GM12878 (cell line): ENCODE measurements around the gene CPNE4. TPM values are rescaled to one million over a fixed set of nuclear protein-coding genes. Genes with fewer than 3 reads are reported as not detected.

Source experiments
- ATAC-seq: fragments of 200-7000 bp; cut with Tn5 transposase; 3 replicates; pipeline ENCODE4 v1.9.1; 2020; ENCODE audit warnings: mild to moderate bottlenecking, moderate library complexity
- BruUV-seq: library from RNA; stranded (reverse); fragments of 400-500 nt; replicated peaks from 2 replicates; lab custom pipeline; 2021; lab: Mats Ljungman, UMichigan
- CTCF ChIA-PET: fragments of 300-600 bp; sonication (Branson Sonifier 250); formaldehyde crosslinking; extraction: SDS; loops from one replicate; lab custom pipeline; 2021; ENCODE audit warnings: inconsistent platforms; lab: Yijun Ruan, JAX
- POLR2A ChIA-PET: fragments of 350-600 bp; formaldehyde crosslinking; extraction: SDS; loops from one replicate; lab custom pipeline; 2021; ENCODE audit warnings: inconsistent platforms; lab: Charles Lee
- RAD21 ChIA-PET: fragments of 300-600 bp; sonication (Branson Sonifier 250); formaldehyde crosslinking; loops from one replicate; lab custom pipeline; 2023; ENCODE audit warnings: antibody characterized with exemption; ENCODE audit not compliant: unreplicated experiment; lab: Charles Lee
- SMC1A ChIA-PET: fragments of 300-600 bp; sonication (Branson Sonifier 250); formaldehyde crosslinking; loops from one replicate; lab custom pipeline; 2023; ENCODE audit not compliant: unreplicated experiment, uncharacterized antibody; lab: Charles Lee
- DNase-seq: peaks from one replicate; pipeline ENCODE4 v3.0.0-alpha.2; 2011; ENCODE audit warnings: low read depth, low spot score
- FAIRE-seq: peaks from 3 replicates; lab custom pipeline; 2011; peaks lifted over from hg19 to GRCh38; lab: Jason Lieb, UNC
- H2AFZ ChIP-seq: 2 replicates; pipeline ENCODE4 v1.6.0; 2011; ENCODE audit warnings: low read depth, low read length, control low read depth; ENCODE audit not compliant: control insufficient read depth
- H3K27ac ChIP-seq: 2 replicates; pipeline ENCODE4 v1.5.1; 2011; ENCODE audit warnings: control low read depth; ENCODE audit not compliant: control insufficient read depth, insufficient read depth
- H3K27me3 ChIP-seq, 2 experiments: replicated peaks in 1 of 2; 2 replicates each; pipeline versions ENCODE4 v1.6.0 to v1.6.1; 2011; ENCODE audit warnings: low read length in 1 of 2; ENCODE audit not compliant: control insufficient read depth in 2 of 2, insufficient read depth in 2 of 2
- H3K36me3 ChIP-seq, 2 experiments: 2 replicates each; pipeline ENCODE4 v1.5.1; 2011; ENCODE audit warnings: low read length in 1 of 2; ENCODE audit not compliant: control insufficient read depth in 2 of 2, insufficient read depth in 2 of 2
- H3K4me1 ChIP-seq: 2 replicates; pipeline ENCODE4 v1.6.1; 2011; ENCODE audit warnings: mild to moderate bottlenecking, low read length, moderate library complexity, mixed read lengths; ENCODE audit not compliant: control insufficient read depth, insufficient read depth
- H3K4me2 ChIP-seq: 2 replicates; pipeline ENCODE4 v1.6.0; 2011; ENCODE audit warnings: control low read depth; ENCODE audit not compliant: control insufficient read depth, insufficient read depth
- H3K4me3 ChIP-seq: fragments of 200-600 bp; sonication (generic); 2 replicates; pipeline ENCODE4 v1.5.1; 2016
- H3K79me2 ChIP-seq: 2 replicates; pipeline ENCODE4 v1.6.0; 2011; ENCODE audit warnings: low read length; ENCODE audit not compliant: control insufficient read depth, insufficient read depth
- H3K9ac ChIP-seq: 2 replicates; pipeline ENCODE4 v1.8.0; 2011; ENCODE audit warnings: low read length, control low read depth, mixed read lengths; ENCODE audit not compliant: control insufficient read depth, insufficient read depth
- H3K9me3 ChIP-seq: replicated peaks from 3 replicates; pipeline ENCODE4 v1.5.1; 2011; ENCODE audit warnings: mild to moderate bottlenecking, low read length; ENCODE audit not compliant: control insufficient read depth, insufficient read depth
- H4K20me1 ChIP-seq: 2 replicates; pipeline ENCODE4 v1.6.0; 2011; ENCODE audit not compliant: control insufficient read depth, insufficient read depth
- CHD1 ChIP-seq: IDR thresholded peaks from 2 replicates; pipeline ENCODE4 v1.6.1; 2012; ENCODE audit warnings: low read depth, low read length, improper control_type of control experiment
- CHD4 ChIP-seq: fragments of 200-600 bp; sonication (generic); IDR thresholded peaks from 2 replicates; pipeline ENCODE4 v1.6.1; 2016; ENCODE audit warnings: mild to moderate bottlenecking
- CUX1 ChIP-seq: IDR thresholded peaks from 2 replicates; pipeline ENCODE4 v1.6.1; 2012; ENCODE audit warnings: improper control_type of control experiment, low read depth, low read length; ENCODE audit not compliant: insufficient replicate concordance
- KLF5 ChIP-seq: fragments of 450-650 bp; IDR thresholded peaks from 2 replicates; pipeline ENCODE4 v1.6.1; 2014; ENCODE audit warnings: mild to moderate bottlenecking; ENCODE audit not compliant: partially characterized antibody
- MEF2A ChIP-seq: IDR thresholded peaks from 2 replicates; pipeline ENCODE4 v1.6.1; 2011; ENCODE audit warnings: low read depth, mild to moderate bottlenecking, low read length, moderate library complexity; ENCODE audit not compliant: insufficient read depth
- RAD21 ChIP-seq: IDR thresholded peaks from 2 replicates; pipeline ENCODE4 v1.6.1; 2011; ENCODE audit warnings: mild to moderate bottlenecking, low read depth, low read length, moderate library complexity; ENCODE audit not compliant: insufficient read depth
- RBBP5 ChIP-seq: fragments of 200-600 bp; sonication (generic); conservative IDR thresholded peaks from 2 replicates; pipeline ENCODE4 v1.6.1; 2016
- SREBF1 ChIP-seq: IDR thresholded peaks from 2 replicates; pipeline ENCODE4 v1.6.1; 2012; ENCODE audit warnings: mild to moderate bottlenecking, low read length
- SRF ChIP-seq, 2 experiments: IDR thresholded peaks; 2 replicates each; pipeline ENCODE4 v1.6.1; 2011; ENCODE audit warnings: low read depth in 2 of 2, low read length in 2 of 2, mild to moderate bottlenecking in 1 of 2, moderate library complexity in 1 of 2
- TCF7 ChIP-seq: IDR thresholded peaks from 2 replicates; pipeline ENCODE4 v1.6.1; 2014; ENCODE audit warnings: antibody characterized with exemption, borderline replicate concordance
- ZBED1 ChIP-seq: IDR thresholded peaks from 2 replicates; pipeline ENCODE4 v1.6.1; 2016; ENCODE audit warnings: borderline replicate concordance
- ZNF24 ChIP-seq: fragments of 450-650 bp; IDR thresholded peaks from 2 replicates; pipeline ENCODE4 v1.6.1; 2017; ENCODE audit warnings: antibody characterized with exemption, mild to moderate bottlenecking
- ZSCAN29 ChIP-seq: fragments of 450-650 bp; IDR thresholded peaks from 2 replicates; pipeline ENCODE4 v1.6.1; 2017; ENCODE audit warnings: mild to moderate bottlenecking, moderate library complexity
- WGBS: methylation state at CpG from one replicate; pipeline ENCODE4 v1.1.6; 2016; ENCODE audit warnings: low lambda C conversion rate; ENCODE audit not compliant: insufficient replicate concordance, insufficient coverage; ENCODE audit errors: missing lambda C conversion rate; 5-methylcytosine and 5-hydroxymethylcytosine counted together
- in situ Hi-C: fragments of 300-500 bp; cut with MboI; formaldehyde crosslinking; loops from 9 replicates; pipeline ENCODE4 v1.14.3; 2018; ENCODE audit warnings: mixed read lengths
- intact Hi-C: fragments of 100-400 bp; cut with micrococcal nuclease; formaldehyde crosslinking; loops from one replicate; pipeline ENCODE4 v1.14.2; 2022; ENCODE audit not compliant: unreplicated experiment
- polyA plus RNA-seq, 11 experiments: library from polyadenylated mRNA; depleted of rRNA in 4 of 11; unstranded in 6 of 11; stranded (reverse) in 5 of 11; fragments of >200 nt; fragmentation: Nextera tagmentation in 4 of 11; fragmentation: Illumina TruSeq in 1 of 11; extraction: Ambion mirVana in 4 of 11; extraction: Trizol in 1 of 11; gene quantifications; 1 replicate in 1 of 11; 2 replicates in 10 of 11; pipeline versions ENCODE4 v1.2.1 to v1.2.3, GENCODE V29; 2011 to 2016; ENCODE audit warnings: inconsistent platforms in 2 of 11, missing spikeins in 2 of 11, low read depth in 1 of 11
- total RNA-seq, 4 experiments: library from RNA; depleted of rRNA in 3 of 4; stranded (reverse); fragments of >200 nt in 3 of 4; fragmentation: Illumina TruSeq in 1 of 4; extraction: Trizol in 1 of 4; gene quantifications; 2 replicates each; pipeline versions ENCODE4 v1.2.1 to v1.2.3, GENCODE V29; 2013 to 2021

CPNE4 gene
- total and polyA plus RNA-seq, 10 of the 15 experiments (the other 5 are each of a cell fraction or from before 2014, with no cell fraction given), result 0.17 to 1.9 (median 0.48) TPM; not detected in 1

- no peak for TF ChIP-seq CHD1
- TF ChIP-seq ZNF24, result no peak
- no peak for TF ChIP-seq KLF5
These were observed 106.2 kb downstream of the CPNE4 start (continued) for GRCh38 chr3:131928593-131928992.

- FAIRE-seq (no peak), ATAC-seq (no peak), DNase-seq (no peak)
- H3K4me2 ChIP-seq, result no peak overlapping the region
- BruUV-seq, result no TSS peak
- ChIA-PET RAD21 (no interaction called here), CTCF (no interaction called here), SMC1A (no interaction called here), POLR2A (no interaction called here)
- intact Hi-C loops, result no loop called here
- no peaks in the 10 kb centered on the region for H3K9me3 ChIP-seq
- H3K4me3 ChIP-seq, result no peak overlapping the region
- no peaks in the 10 kb centered on the region for H3K27me3 ChIP-seq
- H3K79me2 ChIP-seq, result no peaks in the 10 kb centered on the region
- in situ Hi-C loops, result no loop called here
- H4K20me1 ChIP-seq, result no peaks in the 10 kb centered on the region
- H3K36me3 ChIP-seq, result no peaks in the 10 kb centered on the region
- H3K27ac ChIP-seq, result no peak overlapping the region
- H2AFZ ChIP-seq, result no peak overlapping the region
- no peaks in the 10 kb centered on the region for H3K4me1 ChIP-seq
- no peak overlapping the region for H3K9ac ChIP-seq
- 0% methylated on average over 1 of the region's 1 CpG for WGBS
- TF ChIP-seq ZSCAN29 (no peak), CHD4 (no peak), ZBED1 (no peak), SRF (IDR thresholded peaks at IDR 0.05; ENCODE audit: low read depth in 2 of 2, low read length in 2 of 2) (no peak), CUX1 (no peak), SREBF1 (no peak), TCF7 (no peak), RAD21 (no peak), RBBP5 (no peak), MEF2A (no peak)
These were observed 109.2 kb downstream of the CPNE4 start for GRCh38 chr3:131925571-131925970.
